ENCODE data around the gene TBL1X. TPM values are rescaled to one million over a fixed set of nuclear protein-coding genes. Genes with fewer than 3 reads are reported as not detected.

TBL1X gene
- total RNA-seq, 1 experiment from 2014 or later = 31.9 TPM

DNA sequence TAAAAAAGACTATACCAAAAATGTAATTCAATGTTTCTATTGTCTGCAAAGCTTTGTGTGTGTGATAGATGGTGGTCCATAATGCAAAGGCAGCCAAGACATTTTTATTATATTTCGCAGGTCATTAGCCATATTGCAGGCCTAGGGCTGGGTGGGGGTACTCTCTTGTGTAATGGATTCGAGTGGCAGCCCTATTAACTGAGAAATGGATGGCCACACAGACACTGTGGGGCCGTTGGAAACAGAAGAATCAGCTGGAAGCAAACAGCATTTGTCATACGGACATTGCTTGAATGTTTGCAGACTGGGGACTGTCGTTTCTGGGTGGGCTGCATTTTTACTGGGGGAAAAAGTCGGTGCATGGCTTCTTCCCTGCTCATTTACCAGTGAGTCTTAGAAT lies 199.4 kb downstream of the TBL1X start:
- Histone ChIP-seq H3F3A (ENCODE audit: low read length, unreplicated experiment) (no peaks in the 10 kb centered on the region), H3K9me3 (ENCODE audit: low read length) (no peaks in the 10 kb centered on the region), H3K79me2 (ENCODE audit: low read length) (0 out of 2 replicates have a peak, but pooled peaks cover 5% of the 10 kb centered on the region), H3K36me3 (ENCODE audit: low read depth, low read length) (peaks cover 9% of the 10 kb centered on the region), H3K27ac (ENCODE audit: low read length) (peak overlapping the region; percentile 76), H3K4me2 (ENCODE audit: low read length) (no peak overlapping the region), H3K27me3 (ENCODE audit: low read length) (no peaks in the 10 kb centered on the region), H4K20me1 (ENCODE audit: low read length) (no peaks in the 10 kb centered on the region), H3K4me1 (ENCODE audit: insufficient read depth, low read length) (peaks cover 47% of the 10 kb centered on the region), H2AFZ (ENCODE audit: low read length) (no peak overlapping the region), H3K9me2 (replicated peaks; ENCODE audit: low read length) (no peaks in the 10 kb centered on the region), H3K4me3 (ENCODE audit: low read length) (no peak overlapping the region), H3K9ac (ENCODE audit: low read length) (no peak overlapping the region)
- ATAC-seq (no peak), DNase-seq (no peak)
- intact Hi-C loops (cut with micrococcal nuclease) = no loop called here
- CTCF ChIA-PET = no interaction called here
- TF ChIP-seq EZH2 (IDR thresholded peaks at IDR 0.05; ENCODE audit: low read length, unreplicated experiment) (no peak), EZH2phosphoT487 (IDR thresholded peaks at IDR 0.05; ENCODE audit: borderline replicate concordance, low read length) (no peak)
- TF ChIP-seq, protein P1, sequence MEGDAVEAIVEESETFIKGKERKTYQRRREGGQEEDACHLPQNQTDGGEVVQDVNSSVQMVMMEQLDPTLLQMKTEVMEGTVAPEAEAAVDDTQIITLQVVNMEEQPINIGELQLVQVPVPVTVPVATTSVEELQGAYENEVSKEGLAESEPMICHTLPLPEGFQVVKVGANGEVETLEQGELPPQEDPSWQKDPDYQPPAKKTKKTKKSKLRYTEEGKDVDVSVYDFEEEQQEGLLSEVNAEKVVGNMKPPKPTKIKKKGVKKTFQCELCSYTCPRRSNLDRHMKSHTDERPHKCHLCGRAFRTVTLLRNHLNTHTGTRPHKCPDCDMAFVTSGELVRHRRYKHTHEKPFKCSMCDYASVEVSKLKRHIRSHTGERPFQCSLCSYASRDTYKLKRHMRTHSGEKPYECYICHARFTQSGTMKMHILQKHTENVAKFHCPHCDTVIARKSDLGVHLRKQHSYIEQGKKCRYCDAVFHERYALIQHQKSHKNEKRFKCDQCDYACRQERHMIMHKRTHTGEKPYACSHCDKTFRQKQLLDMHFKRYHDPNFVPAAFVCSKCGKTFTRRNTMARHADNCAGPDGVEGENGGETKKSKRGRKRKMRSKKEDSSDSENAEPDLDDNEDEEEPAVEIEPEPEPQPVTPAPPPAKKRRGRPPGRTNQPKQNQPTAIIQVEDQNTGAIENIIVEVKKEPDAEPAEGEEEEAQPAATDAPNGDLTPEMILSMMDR (conservative IDR thresholded peaks at IDR 0.05; ENCODE audit: low read depth, low read length) = no peak
- POLR2A ChIA-PET (ENCODE audit: unreplicated experiment) = no interaction called here
- no TSS peak for BruUV-seq (replicated peaks)

DNA sequence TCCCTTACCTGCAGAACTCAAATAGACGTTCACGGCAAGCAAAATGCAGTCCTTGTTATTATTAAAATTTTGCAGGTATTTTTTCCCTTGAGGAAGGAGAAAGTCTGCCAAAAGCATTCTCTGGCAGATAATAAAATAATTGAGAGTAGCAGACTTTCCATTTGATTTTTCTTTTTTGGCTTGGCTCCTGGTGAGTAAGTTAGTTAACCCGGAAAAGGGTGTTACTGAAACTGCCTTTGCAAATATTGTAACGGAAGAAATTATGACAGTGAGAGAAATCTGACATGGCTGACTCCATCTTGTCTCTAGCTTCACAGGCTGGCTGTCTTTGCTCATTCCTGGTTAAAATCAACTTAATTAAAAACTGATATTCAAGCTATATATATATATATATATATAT lies 200.3 kb downstream of the TBL1X start:
- TF ChIP-seq EZH2phosphoT487 (IDR thresholded peaks at IDR 0.05; ENCODE audit: borderline replicate concordance, low read length) = no peak
- no peak for TF ChIP-seq EZH2 (IDR thresholded peaks at IDR 0.05; ENCODE audit: low read length, unreplicated experiment)
- TF ChIP-seq, protein P1 (conservative IDR thresholded peaks at IDR 0.05; ENCODE audit: low read depth, low read length) = no peak
- POLR2A ChIA-PET (ENCODE audit: unreplicated experiment) = no interaction called here
- no peak for ATAC-seq
- intact Hi-C loops (cut with micrococcal nuclease) = no loop called here
- Histone ChIP-seq H3K4me1 (ENCODE audit: insufficient read depth, low read length) (peaks cover 38% of the 10 kb centered on the region), H2AFZ (ENCODE audit: low read length) (no peak overlapping the region), H3K79me2 (ENCODE audit: low read length) (0 out of 2 replicates have a peak, but pooled peaks cover 5% of the 10 kb centered on the region), H3F3A (ENCODE audit: low read length, unreplicated experiment) (no peaks in the 10 kb centered on the region), H3K4me2 (ENCODE audit: low read length) (no peak overlapping the region), H3K27ac (ENCODE audit: low read length) (peak overlapping the region; percentile 76), H3K9me2 (replicated peaks; ENCODE audit: low read length) (no peaks in the 10 kb centered on the region), H3K36me3 (ENCODE audit: low read depth, low read length) (peaks cover 9% of the 10 kb centered on the region), H3K9ac (ENCODE audit: low read length) (no peak overlapping the region), H3K27me3 (ENCODE audit: low read length) (no peaks in the 10 kb centered on the region), H3K4me3 (ENCODE audit: low read length) (no peak overlapping the region), H4K20me1 (ENCODE audit: low read length) (no peaks in the 10 kb centered on the region), H3K9me3 (ENCODE audit: low read length) (no peaks in the 10 kb centered on the region)
- CTCF ChIA-PET = no interaction called here
- DNase-seq = peak; percentile 57
- BruUV-seq (replicated peaks) = no TSS peak

DNA sequence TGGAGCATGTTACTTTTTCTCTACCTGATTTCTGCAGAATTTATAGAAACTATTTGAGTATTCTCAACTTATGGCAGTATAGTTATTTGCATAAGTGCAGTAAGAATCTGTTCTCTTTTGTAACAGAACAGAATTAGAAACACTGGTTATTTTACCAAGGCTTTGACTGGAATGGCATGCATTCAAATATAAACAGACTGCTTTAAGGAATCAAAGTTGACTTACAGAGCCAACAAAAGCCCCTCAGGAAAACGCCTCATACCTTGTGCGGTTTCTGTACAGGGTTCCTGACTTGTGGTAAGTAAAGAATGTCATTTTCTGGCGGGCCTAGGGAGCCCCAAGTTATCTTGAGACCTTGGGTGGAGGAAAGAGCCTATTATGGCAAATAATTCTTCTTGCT lies 203.7 kb downstream of the TBL1X start:
- Histone ChIP-seq H3K27ac (ENCODE audit: low read length) (no peak overlapping the region), H3F3A (ENCODE audit: low read length, unreplicated experiment) (no peaks in the 10 kb centered on the region), H3K9me2 (replicated peaks; ENCODE audit: low read length) (no peaks in the 10 kb centered on the region), H3K36me3 (ENCODE audit: low read depth, low read length) (peaks cover 6% of the 10 kb centered on the region), H3K4me1 (ENCODE audit: insufficient read depth, low read length) (peaks cover 12% of the 10 kb centered on the region), H3K9ac (ENCODE audit: low read length) (no peak overlapping the region), H2AFZ (ENCODE audit: low read length) (no peak overlapping the region), H3K4me2 (ENCODE audit: low read length) (no peak overlapping the region), H4K20me1 (ENCODE audit: low read length) (no peaks in the 10 kb centered on the region), H3K4me3 (ENCODE audit: low read length) (no peak overlapping the region), H3K79me2 (ENCODE audit: low read length) (0 out of 2 replicates have a peak, but pooled peaks cover 5% of the 10 kb centered on the region), H3K9me3 (ENCODE audit: low read length) (no peaks in the 10 kb centered on the region), H3K27me3 (ENCODE audit: low read length) (no peaks in the 10 kb centered on the region)
- ATAC-seq (no peak), DNase-seq (no peak)
- CTCF ChIA-PET = no interaction called here
- BruUV-seq (replicated peaks) = no TSS peak
- POLR2A ChIA-PET (ENCODE audit: unreplicated experiment) = no interaction called here
- intact Hi-C loops (cut with micrococcal nuclease) = no loop called here
- TF ChIP-seq, protein P1 (conservative IDR thresholded peaks at IDR 0.05; ENCODE audit: low read depth, low read length) = no peak
- no peak for TF ChIP-seq EZH2phosphoT487 (IDR thresholded peaks at IDR 0.05; ENCODE audit: borderline replicate concordance, low read length)
- no peak for TF ChIP-seq EZH2 (IDR thresholded peaks at IDR 0.05; ENCODE audit: low read length, unreplicated experiment)
